HEK293 (cell line): ENCODE data around the gene SRSF1.

Experiments
- CTCF ChIA-PET: fragments of 350-600 bp; formaldehyde crosslinking; extraction: SDS; loops from one replicate; lab custom pipeline; 2021; ENCODE audit warnings: antibody characterized with exemption; lab: Yijun Ruan, JAX
- POLR2A ChIA-PET: fragments of 300-600 bp; formaldehyde crosslinking; extraction: SDS; loops from one replicate; lab custom pipeline; 2020; ENCODE audit warnings: antibody characterized with exemption, inconsistent platforms; lab: Yijun Ruan, JAX
- H3K27ac ChIP-seq: fragments of 200-500 bp; sonication (Bioruptor generic); 2 replicates; pipeline ENCODE4 v1.5.1; 2014; ENCODE audit warnings: low read depth, low read length, control low read depth, inconsistent platforms; ENCODE audit errors: extremely low read depth
- H3K36me3 ChIP-seq, 2 experiments: fragments of 200-500 bp in 1 of 2; sonication (Bioruptor generic) in 1 of 2; 1 replicate in 1 of 2; 2 replicates in 1 of 2; pipeline ENCODE4 v1.5.1; 2014 to 2017; ENCODE audit warnings: inconsistent platforms in 2 of 2, low read length in 2 of 2; ENCODE audit not compliant: control insufficient read depth in 2 of 2, insufficient read depth in 1 of 2
- H3K4me1 ChIP-seq: fragments of 200-500 bp; sonication (Bioruptor generic); 2 replicates; pipeline ENCODE4 v1.5.1; 2014; ENCODE audit warnings: mild to moderate bottlenecking, low read length, inconsistent platforms; ENCODE audit not compliant: control insufficient read depth, insufficient read depth
- H3K4me3 ChIP-seq: 2 replicates; pipeline ENCODE4 v1.5.1; 2011; ENCODE audit warnings: low read depth, mild to moderate bottlenecking, control low read depth, low read length, moderate library complexity
- H3K9me3 ChIP-seq: fragments of 200-500 bp; sonication (Bioruptor generic); 2 replicates; pipeline ENCODE4 v1.5.1; 2014; ENCODE audit warnings: low read depth, low read length, inconsistent platforms; ENCODE audit not compliant: control insufficient read depth, insufficient read depth
- BCL11B ChIP-seq: fragments of 450-650 bp; formaldehyde crosslinking; IDR thresholded peaks from 2 replicates; pipeline ENCODE4 v1.5.1; 2016; ENCODE audit warnings: low read depth, missing biosample characterization, missing genetic modification characterization
- SALL2 ChIP-seq: fragments of 450-650 bp; formaldehyde crosslinking; IDR thresholded peaks from 2 replicates; pipeline ENCODE4 v1.5.0; 2017; ENCODE audit warnings: missing biosample characterization, mild to moderate bottlenecking, missing genetic modification characterization, borderline replicate concordance
- TRIM28 ChIP-seq: IDR thresholded peaks from 2 replicates; pipeline ENCODE4 v1.6.1; 2011; ENCODE audit warnings: low read length, control low read depth, borderline replicate concordance
- ZFHX2 ChIP-seq: fragments of 450-650 bp; formaldehyde crosslinking; conservative IDR thresholded peaks from 2 replicates; pipeline ENCODE4 v1.5.1; 2016; ENCODE audit warnings: missing biosample characterization, missing genetic modification characterization
- ZIC2 ChIP-seq: fragments of 450-650 bp; formaldehyde crosslinking; IDR thresholded peaks from 2 replicates; pipeline ENCODE4 v1.5.1; 2016; ENCODE audit warnings: missing biosample characterization, missing genetic modification characterization
- ZNF112 ChIP-seq: fragments of 450-650 bp; formaldehyde crosslinking; IDR thresholded peaks from 2 replicates; pipeline ENCODE4 v1.5.0; 2017; ENCODE audit warnings: missing biosample characterization, missing genetic modification characterization
- ZNF133 ChIP-seq: fragments of 450-650 bp; formaldehyde crosslinking; IDR thresholded peaks from 2 replicates; pipeline ENCODE4 v1.5.1; 2016; ENCODE audit warnings: missing biosample characterization, missing genetic modification characterization
- ZNF16 ChIP-seq: fragments of 450-650 bp; formaldehyde crosslinking; IDR thresholded peaks from 2 replicates; pipeline ENCODE4 v1.5.1; 2016; ENCODE audit warnings: low read depth, missing biosample characterization, missing genetic modification characterization
- ZNF175 ChIP-seq: fragments of 450-650 bp; formaldehyde crosslinking; IDR thresholded peaks from 2 replicates; pipeline ENCODE4 v1.5.1; 2016; ENCODE audit warnings: missing biosample characterization, missing genetic modification characterization
- ZNF335 ChIP-seq: fragments of 450-650 bp; formaldehyde crosslinking; conservative IDR thresholded peaks from 2 replicates; pipeline ENCODE4 v1.5.1; 2016; ENCODE audit warnings: missing biosample characterization, missing genetic modification characterization
- ZNF354C ChIP-seq: fragments of 450-650 bp; formaldehyde crosslinking; IDR thresholded peaks from 2 replicates; pipeline ENCODE4 v1.5.1; 2016; ENCODE audit warnings: missing biosample characterization, missing genetic modification characterization, low read depth, borderline replicate concordance
- ZNF404 ChIP-seq: fragments of 450-650 bp; formaldehyde crosslinking; IDR thresholded peaks from 2 replicates; pipeline ENCODE4 v1.5.1; 2017; ENCODE audit warnings: missing biosample characterization, missing genetic modification characterization
- ZNF473 ChIP-seq: fragments of 450-650 bp; formaldehyde crosslinking; IDR thresholded peaks from 2 replicates; pipeline ENCODE4 v1.5.1; 2017; ENCODE audit warnings: missing biosample characterization, missing genetic modification characterization
- ZNF521 ChIP-seq: fragments of 450-650 bp; formaldehyde crosslinking; IDR thresholded peaks from 2 replicates; pipeline ENCODE4 v1.5.1; 2017; ENCODE audit warnings: missing biosample characterization, mild to moderate bottlenecking, missing genetic modification characterization
- ZNF624 ChIP-seq: fragments of 450-650 bp; formaldehyde crosslinking; IDR thresholded peaks from 2 replicates; pipeline ENCODE4 v1.5.1; 2017; ENCODE audit warnings: missing biosample characterization, missing genetic modification characterization
- ZNF677 ChIP-seq: fragments of 450-650 bp; IDR thresholded peaks from 2 replicates; pipeline ENCODE4 v1.5.0; 2018; ENCODE audit warnings: missing biosample characterization, mild to moderate bottlenecking, missing genetic modification characterization, moderate library complexity
- TF ChIP-seq, protein P1 (sequence below): fragments of 450-650 bp; formaldehyde crosslinking; conservative IDR thresholded peaks from 2 replicates; pipeline ENCODE4 v1.5.1; 2016; ENCODE audit warnings: low read depth, missing biosample characterization, missing genetic modification characterization
- TF ChIP-seq, protein P2 (sequence below): IDR thresholded peaks from 2 replicates; pipeline ENCODE4 v1.6.1; 2011; ENCODE audit warnings: mild to moderate bottlenecking, low read depth, low read length, borderline replicate concordance
- TF ChIP-seq, protein P3 (sequence below): fragments of 450-650 bp; formaldehyde crosslinking; IDR thresholded peaks from 2 replicates; pipeline ENCODE4 v1.5.1; 2016; ENCODE audit warnings: missing biosample characterization, missing genetic modification characterization

SRSF1 gene

DNA sequence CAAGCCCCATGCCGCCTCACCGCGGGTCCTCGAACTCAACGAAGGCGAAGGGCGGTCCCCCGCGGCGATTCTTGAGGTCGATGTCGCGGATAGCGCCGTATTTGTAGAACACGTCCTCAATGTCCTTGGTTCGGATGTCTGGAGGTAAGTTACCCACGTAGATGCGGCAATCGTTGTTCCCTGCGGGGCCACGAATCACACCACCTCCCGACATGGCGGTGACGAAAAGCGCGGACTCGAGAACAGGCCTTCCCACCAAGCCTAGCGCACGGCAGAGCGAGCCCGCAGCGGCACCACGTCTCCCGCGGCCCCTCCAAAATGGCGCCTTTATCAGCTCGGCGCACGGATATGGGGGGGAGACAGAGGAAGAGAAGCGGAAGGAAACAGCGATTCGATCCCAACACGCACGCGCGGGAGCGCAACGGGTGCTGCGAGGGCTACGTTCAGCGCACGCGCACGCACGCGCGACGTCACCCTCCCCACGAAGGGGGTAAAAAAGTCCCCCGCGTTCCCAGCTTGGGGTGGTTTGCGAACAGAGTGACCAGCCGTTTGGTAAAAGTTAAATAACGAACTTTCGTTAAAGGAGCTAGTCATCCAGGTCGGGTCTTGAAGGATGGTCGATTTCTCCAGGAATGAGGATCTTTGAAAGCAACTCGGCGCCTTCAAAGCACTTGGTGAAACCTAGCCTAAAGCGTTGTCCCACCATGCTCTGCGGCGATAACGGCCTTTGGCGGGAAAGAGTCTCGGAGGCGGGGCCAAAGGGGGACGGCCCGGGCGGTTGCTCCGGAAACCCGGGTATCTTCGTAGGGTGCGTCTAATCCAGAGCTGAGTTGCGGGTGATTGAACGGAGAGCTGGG lies at the start of gene SRSF1 (continued):
- TF ChIP-seq, protein P1, sequence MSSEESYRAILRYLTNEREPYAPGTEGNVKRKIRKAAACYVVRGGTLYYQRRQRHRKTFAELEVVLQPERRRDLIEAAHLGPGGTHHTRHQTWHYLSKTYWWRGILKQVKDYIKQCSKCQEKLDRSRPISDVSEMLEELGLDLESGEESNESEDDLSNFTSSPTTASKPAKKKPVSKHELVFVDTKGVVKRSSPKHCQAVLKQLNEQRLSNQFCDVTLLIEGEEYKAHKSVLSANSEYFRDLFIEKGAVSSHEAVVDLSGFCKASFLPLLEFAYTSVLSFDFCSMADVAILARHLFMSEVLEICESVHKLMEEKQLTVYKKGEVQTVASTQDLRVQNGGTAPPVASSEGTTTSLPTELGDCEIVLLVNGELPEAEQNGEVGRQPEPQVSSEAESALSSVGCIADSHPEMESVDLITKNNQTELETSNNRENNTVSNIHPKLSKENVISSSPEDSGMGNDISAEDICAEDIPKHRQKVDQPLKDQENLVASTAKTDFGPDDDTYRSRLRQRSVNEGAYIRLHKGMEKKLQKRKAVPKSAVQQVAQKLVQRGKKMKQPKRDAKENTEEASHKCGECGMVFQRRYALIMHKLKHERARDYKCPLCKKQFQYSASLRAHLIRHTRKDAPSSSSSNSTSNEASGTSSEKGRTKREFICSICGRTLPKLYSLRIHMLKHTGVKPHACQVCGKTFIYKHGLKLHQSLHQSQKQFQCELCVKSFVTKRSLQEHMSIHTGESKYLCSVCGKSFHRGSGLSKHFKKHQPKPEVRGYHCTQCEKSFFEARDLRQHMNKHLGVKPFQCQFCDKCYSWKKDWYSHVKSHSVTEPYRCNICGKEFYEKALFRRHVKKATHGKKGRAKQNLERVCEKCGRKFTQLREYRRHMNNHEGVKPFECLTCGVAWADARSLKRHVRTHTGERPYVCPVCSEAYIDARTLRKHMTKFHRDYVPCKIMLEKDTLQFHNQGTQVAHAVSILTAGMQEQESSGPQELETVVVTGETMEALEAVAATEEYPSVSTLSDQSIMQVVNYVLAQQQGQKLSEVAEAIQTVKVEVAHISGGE, result peak; percentile 49
- TF ChIP-seq ZNF404 (tag by site-specific recombination) (no peak), ZFHX2 (tag by site-specific recombination) (no peak), ZNF112 (tag by site-specific recombination) (no peak)

DNA sequence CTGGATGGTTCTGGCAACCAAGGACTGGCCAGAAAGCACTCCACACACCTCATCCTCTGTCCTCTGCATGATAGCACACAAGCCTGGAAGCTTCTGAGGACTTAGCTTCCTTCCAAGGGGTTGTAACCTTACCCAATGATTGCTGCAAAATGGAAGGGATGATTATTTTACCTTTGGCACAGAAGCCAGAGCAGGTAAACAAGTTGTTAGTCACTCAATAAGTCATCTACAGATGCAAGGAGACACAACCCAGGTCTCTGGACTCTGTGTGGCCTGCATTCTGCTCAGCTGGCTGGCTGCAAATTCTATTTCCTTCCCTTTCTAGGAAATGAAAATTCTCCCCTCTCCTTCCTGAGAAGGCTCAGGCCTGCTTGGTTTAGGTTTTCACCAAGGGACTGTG lies 49.4 kb upstream of the SRSF1 start:
- Histone ChIP-seq H3K4me1 (no peaks in the 10 kb centered on the region), H3K27ac (no peak overlapping the region), H3K36me3 (no peaks in the 10 kb centered on the region), H3K4me3 (no peak overlapping the region), H3K9me3 (no peaks in the 10 kb centered on the region)
- CTCF ChIA-PET, result no interaction called here
- TF ChIP-seq BCL11B (tag by site-specific recombination), result no peak
- no peak for TF ChIP-seq ZNF521 (tag by site-specific recombination)
- POLR2A ChIA-PET, result no interaction called here

DNA sequence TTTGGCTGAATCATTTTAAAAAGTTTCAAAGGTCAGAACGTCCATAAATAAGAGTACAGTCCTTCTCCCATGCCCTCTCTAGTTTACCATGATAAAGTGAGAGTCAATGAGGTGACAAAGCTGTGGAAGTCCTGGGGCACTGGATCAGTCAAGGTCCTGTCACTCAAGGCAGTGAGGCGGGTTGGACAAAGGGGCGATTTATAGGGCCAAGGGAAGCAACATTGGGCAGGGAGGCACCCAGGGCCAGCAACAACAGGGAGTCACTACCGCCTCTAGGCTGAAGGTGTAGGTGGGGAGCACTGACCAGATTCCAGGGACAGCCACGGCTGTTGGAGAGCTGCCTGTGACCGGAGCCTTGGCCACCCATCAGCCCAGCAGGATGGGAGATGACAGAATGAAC lies 47.6 kb upstream of the SRSF1 start:
- H3K27ac ChIP-seq, result no peak overlapping the region
- H3K4me1 ChIP-seq, result no peaks in the 10 kb centered on the region
- TF ChIP-seq ZNF354C (tag by site-specific recombination), result no peak
- TF ChIP-seq ZNF16 (tag by site-specific recombination), result no peak
- TF ChIP-seq ZNF133, result no peak
- TF ChIP-seq ZNF677 (tag by site-specific recombination), result no peak
- TF ChIP-seq ZNF335, result no peak
- TF ChIP-seq, protein P2, sequence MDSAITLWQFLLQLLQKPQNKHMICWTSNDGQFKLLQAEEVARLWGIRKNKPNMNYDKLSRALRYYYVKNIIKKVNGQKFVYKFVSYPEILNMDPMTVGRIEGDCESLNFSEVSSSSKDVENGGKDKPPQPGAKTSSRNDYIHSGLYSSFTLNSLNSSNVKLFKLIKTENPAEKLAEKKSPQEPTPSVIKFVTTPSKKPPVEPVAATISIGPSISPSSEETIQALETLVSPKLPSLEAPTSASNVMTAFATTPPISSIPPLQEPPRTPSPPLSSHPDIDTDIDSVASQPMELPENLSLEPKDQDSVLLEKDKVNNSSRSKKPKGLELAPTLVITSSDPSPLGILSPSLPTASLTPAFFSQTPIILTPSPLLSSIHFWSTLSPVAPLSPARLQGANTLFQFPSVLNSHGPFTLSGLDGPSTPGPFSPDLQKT, result no peak
- H3K4me3 ChIP-seq, result no peak overlapping the region
- ChIA-PET POLR2A (no interaction called here), CTCF (interaction anchor here (0.7 to 1.0 kb wide), 2 partner anchors 9 to 16 kb away, joined by 3 to 4 read pairs; no protein-coding TSS in a partner anchor)
- no peaks in the 10 kb centered on the region for H3K36me3 ChIP-seq
- no peaks in the 10 kb centered on the region for H3K9me3 ChIP-seq

DNA sequence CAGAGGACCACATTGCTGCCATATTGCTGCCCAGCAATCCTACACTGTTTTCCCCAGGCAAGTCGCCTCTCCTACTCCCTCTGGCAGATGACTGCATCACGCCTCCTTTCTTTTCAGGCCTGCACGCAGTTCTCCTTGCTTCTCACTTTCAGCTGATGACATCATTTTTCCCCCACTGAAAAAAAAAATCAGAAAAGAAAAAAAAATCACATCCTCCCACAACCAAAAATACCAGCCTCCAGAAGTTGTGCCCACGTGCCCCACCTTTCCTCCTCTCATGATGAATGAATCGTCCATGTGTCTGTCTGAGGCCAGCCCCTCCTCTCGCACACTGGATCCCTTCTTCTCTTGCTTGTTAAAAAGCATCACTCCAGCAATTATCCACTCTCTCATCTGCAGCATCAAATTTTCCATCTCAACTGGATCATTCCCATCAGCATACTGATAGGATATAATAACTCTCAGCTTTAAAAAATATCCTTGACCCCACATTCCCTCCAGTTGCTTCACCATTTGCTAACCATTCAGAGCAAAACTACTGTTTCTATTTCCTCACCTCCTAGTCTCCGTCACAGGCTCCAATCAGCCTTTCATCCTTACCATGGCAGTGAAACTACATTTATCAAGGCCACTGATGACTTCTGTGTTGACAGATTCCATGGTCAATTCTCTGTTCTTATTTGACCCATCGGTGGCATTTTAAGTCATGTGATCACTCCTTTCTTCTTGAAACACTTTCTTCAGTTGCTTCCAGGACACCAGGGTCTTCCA lies 46.1 kb upstream of the SRSF1 start:
- H3K4me3 ChIP-seq, result no peak overlapping the region
- H3K9me3 ChIP-seq, result no peaks in the 10 kb centered on the region
- no peaks in the 10 kb centered on the region for H3K4me1 ChIP-seq
- no peak overlapping the region for H3K27ac ChIP-seq
- CTCF ChIA-PET, result interaction anchor here (0.6 to 1.3 kb wide), 3 partner anchors 11 to 214 kb away, joined by 4 to 6 read pairs (median 4); no protein-coding TSS in a partner anchor
- POLR2A ChIA-PET, result interaction anchor here (1.2 kb wide), 1 partner anchor 46 kb away, joined by 6 read pairs; the partner anchor contains the start of gene SRSF1
- no peaks in the 10 kb centered on the region for H3K36me3 ChIP-seq
- TF ChIP-seq ZNF175 (no peak), ZNF624 (tag by site-specific recombination) (no peak), ZNF473 (tag by site-specific recombination) (no peak), SALL2 (tag by site-specific recombination) (no peak), TRIM28 (no peak), ZIC2 (tag by site-specific recombination) (no peak)
- TF ChIP-seq, protein P3, sequence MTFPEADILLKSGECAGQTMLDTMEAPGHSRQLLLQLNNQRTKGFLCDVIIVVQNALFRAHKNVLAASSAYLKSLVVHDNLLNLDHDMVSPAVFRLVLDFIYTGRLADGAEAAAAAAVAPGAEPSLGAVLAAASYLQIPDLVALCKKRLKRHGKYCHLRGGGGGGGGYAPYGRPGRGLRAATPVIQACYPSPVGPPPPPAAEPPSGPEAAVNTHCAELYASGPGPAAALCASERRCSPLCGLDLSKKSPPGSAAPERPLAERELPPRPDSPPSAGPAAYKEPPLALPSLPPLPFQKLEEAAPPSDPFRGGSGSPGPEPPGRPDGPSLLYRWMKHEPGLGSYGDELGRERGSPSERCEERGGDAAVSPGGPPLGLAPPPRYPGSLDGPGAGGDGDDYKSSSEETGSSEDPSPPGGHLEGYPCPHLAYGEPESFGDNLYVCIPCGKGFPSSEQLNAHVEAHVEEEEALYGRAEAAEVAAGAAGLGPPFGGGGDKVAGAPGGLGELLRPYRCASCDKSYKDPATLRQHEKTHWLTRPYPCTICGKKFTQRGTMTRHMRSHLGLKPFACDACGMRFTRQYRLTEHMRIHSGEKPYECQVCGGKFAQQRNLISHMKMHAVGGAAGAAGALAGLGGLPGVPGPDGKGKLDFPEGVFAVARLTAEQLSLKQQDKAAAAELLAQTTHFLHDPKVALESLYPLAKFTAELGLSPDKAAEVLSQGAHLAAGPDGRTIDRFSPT (tag by site-specific recombination), result 0 out of 2 replicates have a peak, but pooled peaks have one; percentile 19
